Activated CD4-positive, alpha-beta T cell treated with anti-CD3 and anti-CD28 coated beads, Interleukin-2, amount 10 ng/mL, durations not matched to agents 24 days and 14 days (primary cell): ENCODE results near the gene GGPS1. TPM values are rescaled to one million over a fixed set of nuclear protein-coding genes. Genes with fewer than 3 reads are reported as not detected.
"Not testable (repeated sequence)": the region's sequence is repeated elsewhere in the genome, so short reads cannot be mapped to it uniquely, and the experiment has no call there.

Source experiments
- DNase-seq: peaks from one replicate; pipeline ENCODE4 v3.0.0; 2022
- H3K27ac Mint-ChIP-seq: one replicate; pipeline ENCODE4 v1.8.0; 2022; ENCODE audit warnings: mild to moderate bottlenecking, mixed read lengths
- H3K27me3 Mint-ChIP-seq: one replicate; pipeline ENCODE4 v1.8.0; 2022; ENCODE audit warnings: mixed read lengths
- H3K36me3 Mint-ChIP-seq: one replicate; pipeline ENCODE4 v1.8.0; 2022; ENCODE audit warnings: low read depth, mild to moderate bottlenecking, mixed read lengths
- H3K4me1 Mint-ChIP-seq: one replicate; pipeline ENCODE4 v1.8.0; 2021; ENCODE audit warnings: mixed read lengths
- H3K4me3 Mint-ChIP-seq: one replicate; pipeline ENCODE4 v1.8.0; 2022; ENCODE audit warnings: mild to moderate bottlenecking, moderate library complexity, mixed read lengths
- H3K9me3 Mint-ChIP-seq: one replicate; pipeline ENCODE4 v1.8.0; 2021; ENCODE audit warnings: mixed read lengths
- intact Hi-C: fragments of 100-400 bp; cut with micrococcal nuclease; formaldehyde crosslinking; loops from one replicate; pipeline ENCODE4 v1.15.1; 2023
- total RNA-seq: library from RNA; stranded (reverse); gene quantifications from 2 replicates; pipeline ENCODE4 v1.2.3, GENCODE V29; 2022

The GGPS1 gene
- 30.8 and 33.9 TPM in 2 replicates for total RNA-seq

GRCh38 chr1:235328271-235329138 lies at the start of gene GGPS1:
GGPS1 (plus strand) TSS chr1:235328570; CDS start chr1:235335265, 6,695 bp downstream.
- DNase-seq = peak; percentile 98
- H3K36me3 Mint-ChIP-seq = peaks cover 29% of the 10 kb centered on the region
- no peaks in the 10 kb centered on the region for H3K9me3 Mint-ChIP-seq
- H3K27ac Mint-ChIP-seq = no peak within 1 kb of the TSS
- H3K4me1 Mint-ChIP-seq = peaks cover 25% of the 10 kb centered on the region
- H3K27me3 Mint-ChIP-seq = no peaks in the 10 kb centered on the region
- no peak within 1 kb of the TSS for H3K4me3 Mint-ChIP-seq
- intact Hi-C loops = loop anchor here (1.0 to 10.0 kb wide), 17 partner anchors 11 to 956 kb away; partner anchors contain the start of genes B3GALNT2, COA6, LYST and RBM34

- no peak overlapping the region for H3K27ac Mint-ChIP-seq
- intact Hi-C loops = no loop called here
Measured at GRCh38 chr1:235278915-235279292, 49.5 kb upstream of the GGPS1 start.

GRCh38 chr1:235279694-235280093 lies 48.7 kb upstream of the GGPS1 start:
- no peaks in the 10 kb centered on the region for H3K9me3 Mint-ChIP-seq
- H3K4me1 Mint-ChIP-seq = peaks cover 37% of the 10 kb centered on the region
- no peak overlapping the region for H3K4me3 Mint-ChIP-seq
- H3K36me3 Mint-ChIP-seq = peaks cover 4% of the 10 kb centered on the region
- H3K27ac Mint-ChIP-seq = peak overlapping the region; percentile 39
- no peaks in the 10 kb centered on the region for H3K27me3 Mint-ChIP-seq
- intact Hi-C loops = no loop called here
- DNase-seq = peak; percentile 43

More at GRCh38 chr1:235278915-235279292, 49.5 kb upstream of the GGPS1 start:
- no peak overlapping the region for H3K4me3 Mint-ChIP-seq
- H3K9me3 Mint-ChIP-seq = no peaks in the 10 kb centered on the region
- peak; percentile 41 for DNase-seq
- no peaks in the 10 kb centered on the region for H3K27me3 Mint-ChIP-seq
- H3K36me3 Mint-ChIP-seq = peaks cover 4% of the 10 kb centered on the region
- H3K4me1 Mint-ChIP-seq = peaks cover 37% of the 10 kb centered on the region

- intact Hi-C loops = no loop called here
- DNase-seq = peak; percentile 50
- Mint-ChIP-seq H3K27ac (no peak overlapping the region), H3K4me3 (no peak overlapping the region), H3K36me3 (peaks cover 7% of the 10 kb centered on the region), H3K9me3 (no peaks in the 10 kb centered on the region), H3K4me1 (peaks cover 34% of the 10 kb centered on the region), H3K27me3 (no peaks in the 10 kb centered on the region)
Measured at GRCh38 chr1:235280467-235280866, 47.9 kb upstream of the GGPS1 start.

- H3K4me3 Mint-ChIP-seq, H3K27ac Mint-ChIP-seq, DNase-seq, H3K36me3 Mint-ChIP-seq, intact Hi-C loops, H3K9me3 Mint-ChIP-seq, H3K27me3 Mint-ChIP-seq: not testable (repeated sequence)
- peaks cover 34% of the 10 kb centered on the region for H3K4me1 Mint-ChIP-seq
Measured at GRCh38 chr1:235283636-235284035, 44.7 kb upstream of the GGPS1 start.

GRCh38 chr1:235284231-235284769 lies 44.1 kb upstream of the GGPS1 start:
- Mint-ChIP-seq H3K27ac (no peak overlapping the region), H3K36me3 (peaks cover 5% of the 10 kb centered on the region), H3K4me3 (no peak overlapping the region), H3K4me1 (peaks cover 33% of the 10 kb centered on the region), H3K9me3 (no peaks in the 10 kb centered on the region), H3K27me3 (no peaks in the 10 kb centered on the region)
- no peak for DNase-seq
- intact Hi-C loops = no loop called here

- peaks cover 29% of the 10 kb centered on the region for H3K4me1 Mint-ChIP-seq
- intact Hi-C loops = no loop called here
Measured at GRCh38 chr1:235286667-235287066, 41.7 kb upstream of the GGPS1 start.

GRCh38 chr1:235287208-235287882 lies 41.0 kb upstream of the GGPS1 start:
- no peak overlapping the region for H3K27ac Mint-ChIP-seq
- H3K9me3 Mint-ChIP-seq = no peaks in the 10 kb centered on the region
- intact Hi-C loops = no loop called here
- H3K4me3 Mint-ChIP-seq = no peak overlapping the region
- DNase-seq = no peak
- H3K36me3 Mint-ChIP-seq = peaks cover 10% of the 10 kb centered on the region
- no peaks in the 10 kb centered on the region for H3K27me3 Mint-ChIP-seq
- peaks cover 26% of the 10 kb centered on the region for H3K4me1 Mint-ChIP-seq

More at GRCh38 chr1:235286667-235287066, 41.7 kb upstream of the GGPS1 start:
- Mint-ChIP-seq H3K27me3 (no peaks in the 10 kb centered on the region), H3K4me3 (no peak overlapping the region), H3K36me3 (peaks cover 10% of the 10 kb centered on the region), H3K9me3 (no peaks in the 10 kb centered on the region), H3K27ac (no peak overlapping the region)
- DNase-seq = no peak

GRCh38 chr1:235289859-235290739 lies 38.3 kb upstream of the GGPS1 start:
- DNase-seq = no peak
- intact Hi-C loops = no loop called here
- Mint-ChIP-seq H3K4me1 (peaks cover 32% of the 10 kb centered on the region), H3K9me3 (no peaks in the 10 kb centered on the region), H3K27ac (no peak overlapping the region), H3K4me3 (no peak overlapping the region), H3K27me3 (no peaks in the 10 kb centered on the region), H3K36me3 (peaks cover 10% of the 10 kb centered on the region)

- Mint-ChIP-seq H3K9me3 (peaks cover 3% of the 10 kb centered on the region), H3K36me3 (peaks cover 10% of the 10 kb centered on the region), H3K27me3 (no peaks in the 10 kb centered on the region), H3K27ac (no peak overlapping the region), H3K4me3 (no peak overlapping the region), H3K4me1 (peaks cover 31% of the 10 kb centered on the region)
- no peak for DNase-seq
- intact Hi-C loops = no loop called here
Measured at GRCh38 chr1:235290740-235291502, 37.4 kb upstream of the GGPS1 start.

- DNase-seq = no peak
- Mint-ChIP-seq H3K4me3 (no peak overlapping the region), H3K27me3 (no peaks in the 10 kb centered on the region), H3K27ac (no peak overlapping the region), H3K36me3 (peaks cover 10% of the 10 kb centered on the region), H3K4me1 (peaks cover 26% of the 10 kb centered on the region), H3K9me3 (peaks cover 4% of the 10 kb centered on the region)
- intact Hi-C loops = no loop called here
Measured at GRCh38 chr1:235291599-235292091, 36.7 kb upstream of the GGPS1 start.

GRCh38 chr1:235292790-235293189 lies 35.6 kb upstream of the GGPS1 start:
- peaks cover 4% of the 10 kb centered on the region for H3K9me3 Mint-ChIP-seq
- intact Hi-C loops = no loop called here
- H3K27ac Mint-ChIP-seq = no peak overlapping the region
- H3K4me1 Mint-ChIP-seq = peaks cover 27% of the 10 kb centered on the region
- H3K27me3 Mint-ChIP-seq = no peaks in the 10 kb centered on the region
- peaks cover 10% of the 10 kb centered on the region for H3K36me3 Mint-ChIP-seq
- DNase-seq = no peak
- H3K4me3 Mint-ChIP-seq = no peak overlapping the region
